ENCODE results near the gene ZNF622. TPM values are rescaled to one million over a fixed set of nuclear protein-coding genes. Genes with fewer than 3 reads are reported as not detected.

Gene ZNF622
- total and polyA plus RNA-seq, 10 of the 15 experiments (the other 5 are each of a cell fraction or from before 2014, with no cell fraction given) = 9.0 to 60.3 (median 31.0) TPM

DNA sequence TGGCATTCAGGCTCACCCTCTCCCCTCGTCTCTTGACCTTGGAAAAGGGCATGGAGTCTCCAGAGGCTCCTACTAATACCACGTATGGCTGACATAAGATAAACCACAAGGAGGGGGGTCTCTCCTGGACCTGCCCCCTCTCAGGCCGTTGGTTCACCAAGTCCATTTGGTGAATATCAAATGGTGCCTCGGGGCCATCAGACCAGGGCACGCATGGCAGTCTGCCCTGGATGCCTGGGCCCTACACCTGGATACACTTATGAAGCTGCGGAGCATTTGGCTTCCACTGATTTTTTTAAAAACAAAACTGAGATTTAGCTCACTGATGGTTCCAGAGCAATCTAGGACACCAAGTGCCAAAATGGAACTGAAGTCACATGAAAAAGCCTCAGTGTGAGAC, 40.3 kb upstream of the ZNF622 start:
- H3K9me3 ChIP-seq (replicated peaks; ENCODE audit: control insufficient read depth, insufficient read depth, low read length) = no peaks in the 10 kb centered on the region
- no peak for ATAC-seq
- no peaks in the 10 kb centered on the region for H3K36me3 ChIP-seq (ENCODE audit: control insufficient read depth in 2 of 2, insufficient read depth in 2 of 2, low read length in 1 of 2)
- no peaks in the 10 kb centered on the region for H3K4me1 ChIP-seq (ENCODE audit: control insufficient read depth, insufficient read depth, low read length)
- H3K27me3 ChIP-seq (replicated peaks in 1 of 2; ENCODE audit: control insufficient read depth in 2 of 2, insufficient read depth in 2 of 2, low read length in 1 of 2) = no peaks in the 10 kb centered on the region
- H3K27ac ChIP-seq (ENCODE audit: control insufficient read depth, insufficient read depth) = no peak overlapping the region
- BruUV-seq (replicated peaks) = no TSS peak
- no peak for DNase-seq (ENCODE audit: low read depth, low spot score)
- H3K4me2 ChIP-seq (ENCODE audit: control insufficient read depth, insufficient read depth) = no peak overlapping the region
- ChIA-PET RAD21 (ENCODE audit: unreplicated experiment) (no interaction called here), CTCF (no interaction called here), SMC1A (ENCODE audit: uncharacterized antibody, unreplicated experiment) (interaction anchor here (0.6 kb wide), 1 partner anchor 63 kb away, joined by 4 read pairs; no protein-coding TSS in a partner anchor), POLR2A (no interaction called here)
- in situ Hi-C loops (cut with MboI) = no loop called here
- H2AFZ ChIP-seq (ENCODE audit: control insufficient read depth, low read depth, low read length) = no peak overlapping the region
- no peaks in the 10 kb centered on the region for H4K20me1 ChIP-seq (ENCODE audit: control insufficient read depth, insufficient read depth)
- H3K9ac ChIP-seq (ENCODE audit: control insufficient read depth, insufficient read depth, low read length) = no peak overlapping the region
- WGBS (ENCODE audit: insufficient coverage, insufficient replicate concordance, low lambda C conversion rate, missing lambda C conversion rate) = 23% methylated on average over 6 of the region's 6 CpGs
- intact Hi-C loops (cut with micrococcal nuclease; ENCODE audit: unreplicated experiment) = no loop called here
- TF ChIP-seq ZZZ3 (IDR thresholded peaks at IDR 0.05; ENCODE audit: control insufficient read depth, insufficient read length, low read depth) = no peak
- TF ChIP-seq TCF12 (IDR thresholded peaks at IDR 0.05; ENCODE audit: low read depth, low read length) = no peak
- TF ChIP-seq ZNF384 (IDR thresholded peaks at IDR 0.05; ENCODE audit: borderline replicate concordance, low read depth, low read length) = no peak
- no peak for TF ChIP-seq SMAD1 (IDR thresholded peaks at IDR 0.05; ENCODE audit: low read depth, partially characterized antibody)
- no peak for TF ChIP-seq TARDBP (IDR thresholded peaks at IDR 0.05; ENCODE audit: borderline replicate concordance)
- TF ChIP-seq CBX3 (IDR thresholded peaks at IDR 0.05; ENCODE audit: borderline replicate concordance, low read depth) = no peak
- TF ChIP-seq, protein P1, sequence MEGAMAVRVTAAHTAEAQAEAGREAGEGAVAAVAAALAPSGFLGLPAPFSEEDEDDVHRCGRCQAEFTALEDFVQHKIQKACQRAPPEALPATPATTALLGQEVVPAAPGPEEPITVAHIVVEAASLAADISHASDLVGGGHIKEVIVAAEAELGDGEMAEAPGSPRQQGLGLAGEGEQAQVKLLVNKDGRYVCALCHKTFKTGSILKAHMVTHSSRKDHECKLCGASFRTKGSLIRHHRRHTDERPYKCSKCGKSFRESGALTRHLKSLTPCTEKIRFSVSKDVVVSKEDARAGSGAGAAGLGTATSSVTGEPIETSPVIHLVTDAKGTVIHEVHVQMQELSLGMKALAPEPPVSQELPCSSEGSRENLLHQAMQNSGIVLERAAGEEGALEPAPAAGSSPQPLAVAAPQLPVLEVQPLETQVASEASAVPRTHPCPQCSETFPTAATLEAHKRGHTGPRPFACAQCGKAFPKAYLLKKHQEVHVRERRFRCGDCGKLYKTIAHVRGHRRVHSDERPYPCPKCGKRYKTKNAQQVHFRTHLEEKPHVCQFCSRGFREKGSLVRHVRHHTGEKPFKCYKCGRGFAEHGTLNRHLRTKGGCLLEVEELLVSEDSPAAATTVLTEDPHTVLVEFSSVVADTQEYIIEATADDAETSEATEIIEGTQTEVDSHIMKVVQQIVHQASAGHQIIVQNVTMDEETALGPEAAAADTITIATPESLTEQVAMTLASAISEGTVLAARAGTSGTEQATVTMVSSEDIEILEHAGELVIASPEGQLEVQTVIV (IDR thresholded peaks at IDR 0.05; ENCODE audit: borderline replicate concordance, partially characterized antibody) = no peak
- TF ChIP-seq SMAD5 (IDR thresholded peaks at IDR 0.05; ENCODE audit: low read depth) = no peak
- TF ChIP-seq SREBF2 (IDR thresholded peaks at IDR 0.05; ENCODE audit: low read length) = no peak
- TF ChIP-seq SIX5 (IDR thresholded peaks at IDR 0.05; ENCODE audit: low read depth, low read length, severe bottlenecking) = no peak
- no peak for TF ChIP-seq ZNF217 (IDR thresholded peaks at IDR 0.05)
- TF ChIP-seq MTA2 (IDR thresholded peaks at IDR 0.05; ENCODE audit: low read depth) = no peak
- TF ChIP-seq, protein P2, sequence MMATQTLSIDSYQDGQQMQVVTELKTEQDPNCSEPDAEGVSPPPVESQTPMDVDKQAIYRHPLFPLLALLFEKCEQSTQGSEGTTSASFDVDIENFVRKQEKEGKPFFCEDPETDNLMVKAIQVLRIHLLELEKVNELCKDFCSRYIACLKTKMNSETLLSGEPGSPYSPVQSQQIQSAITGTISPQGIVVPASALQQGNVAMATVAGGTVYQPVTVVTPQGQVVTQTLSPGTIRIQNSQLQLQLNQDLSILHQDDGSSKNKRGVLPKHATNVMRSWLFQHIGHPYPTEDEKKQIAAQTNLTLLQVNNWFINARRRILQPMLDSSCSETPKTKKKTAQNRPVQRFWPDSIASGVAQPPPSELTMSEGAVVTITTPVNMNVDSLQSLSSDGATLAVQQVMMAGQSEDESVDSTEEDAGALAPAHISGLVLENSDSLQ (IDR thresholded peaks at IDR 0.05) = no peak
- no peak for TF ChIP-seq YY1 (IDR thresholded peaks at IDR 0.05; ENCODE audit: low read depth, low read length)
- TF ChIP-seq, protein P3, sequence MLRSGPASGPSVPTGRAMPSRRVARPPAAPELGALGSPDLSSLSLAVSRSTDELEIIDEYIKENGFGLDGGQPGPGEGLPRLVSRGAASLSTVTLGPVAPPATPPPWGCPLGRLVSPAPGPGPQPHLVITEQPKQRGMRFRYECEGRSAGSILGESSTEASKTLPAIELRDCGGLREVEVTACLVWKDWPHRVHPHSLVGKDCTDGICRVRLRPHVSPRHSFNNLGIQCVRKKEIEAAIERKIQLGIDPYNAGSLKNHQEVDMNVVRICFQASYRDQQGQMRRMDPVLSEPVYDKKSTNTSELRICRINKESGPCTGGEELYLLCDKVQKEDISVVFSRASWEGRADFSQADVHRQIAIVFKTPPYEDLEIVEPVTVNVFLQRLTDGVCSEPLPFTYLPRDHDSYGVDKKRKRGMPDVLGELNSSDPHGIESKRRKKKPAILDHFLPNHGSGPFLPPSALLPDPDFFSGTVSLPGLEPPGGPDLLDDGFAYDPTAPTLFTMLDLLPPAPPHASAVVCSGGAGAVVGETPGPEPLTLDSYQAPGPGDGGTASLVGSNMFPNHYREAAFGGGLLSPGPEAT (IDR thresholded peaks at IDR 0.05; ENCODE audit: low read depth) = no peak
- TF ChIP-seq, protein P4, sequence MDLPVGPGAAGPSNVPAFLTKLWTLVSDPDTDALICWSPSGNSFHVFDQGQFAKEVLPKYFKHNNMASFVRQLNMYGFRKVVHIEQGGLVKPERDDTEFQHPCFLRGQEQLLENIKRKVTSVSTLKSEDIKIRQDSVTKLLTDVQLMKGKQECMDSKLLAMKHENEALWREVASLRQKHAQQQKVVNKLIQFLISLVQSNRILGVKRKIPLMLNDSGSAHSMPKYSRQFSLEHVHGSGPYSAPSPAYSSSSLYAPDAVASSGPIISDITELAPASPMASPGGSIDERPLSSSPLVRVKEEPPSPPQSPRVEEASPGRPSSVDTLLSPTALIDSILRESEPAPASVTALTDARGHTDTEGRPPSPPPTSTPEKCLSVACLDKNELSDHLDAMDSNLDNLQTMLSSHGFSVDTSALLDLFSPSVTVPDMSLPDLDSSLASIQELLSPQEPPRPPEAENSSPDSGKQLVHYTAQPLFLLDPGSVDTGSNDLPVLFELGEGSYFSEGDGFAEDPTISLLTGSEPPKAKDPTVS (IDR thresholded peaks at IDR 0.05; ENCODE audit: low read depth, low read length) = no peak
- no peak for TF ChIP-seq NR2C1 (IDR thresholded peaks at IDR 0.05)
- no peaks in the 10 kb centered on the region for H3K79me2 ChIP-seq (ENCODE audit: control insufficient read depth, insufficient read depth, low read length)
- no peak overlapping the region for H3K4me3 ChIP-seq
- FAIRE-seq = no peak

Data from GM12878 (cell line).